Endothelial cell of umbilical vein (primary cell): ENCODE measurements around the gene ITPRIPL2.

ENCODE experiments used
- CTCF ChIP-seq, 2 donors: IDR thresholded peaks; 1 replicate in 1 of 2; 2 replicates in 1 of 2; pipeline ENCODE4 v1.5.1; 2011; ENCODE audit warnings: low read length in 2 of 2, mild to moderate bottlenecking in 2 of 2, moderate library complexity in 2 of 2, control low read depth in 1 of 2, inconsistent platforms in 1 of 2, low read depth in 1 of 2; ENCODE audit not compliant: insufficient read depth in 1 of 2; ENCODE audit errors: extremely low read depth in 1 of 2
- EZH2 ChIP-seq: IDR thresholded peaks from 2 replicates; pipeline ENCODE4 v1.6.1; 2012; ENCODE audit warnings: borderline replicate concordance, low read depth, mild to moderate bottlenecking, moderate library complexity, low read length, inconsistent platforms; ENCODE audit not compliant: severe bottlenecking
- FOS ChIP-seq: IDR thresholded peaks from 2 replicates; pipeline ENCODE4 v1.6.1; 2011; ENCODE audit warnings: mild to moderate bottlenecking, low read length, moderate library complexity, borderline replicate concordance; ENCODE audit not compliant: insufficient read depth
- GATA2 ChIP-seq: IDR thresholded peaks from 2 replicates; pipeline ENCODE4 v1.7.0; 2011; ENCODE audit warnings: low read depth, mild to moderate bottlenecking, moderate library complexity, mixed read lengths, low read length; ENCODE audit not compliant: insufficient read length, insufficient read depth
- JUN ChIP-seq: IDR thresholded peaks from 2 replicates; pipeline ENCODE4 v1.6.1; 2011; ENCODE audit warnings: borderline replicate concordance, low read depth; ENCODE audit not compliant: insufficient read length, insufficient read depth
- MAX ChIP-seq: IDR thresholded peaks from 2 replicates; pipeline ENCODE4 v1.6.1; 2011; ENCODE audit not compliant: insufficient read depth, insufficient read length
- MYC ChIP-seq: IDR thresholded peaks from one replicate; pipeline ENCODE4 v1.6.1; 2011; ENCODE audit warnings: mild to moderate bottlenecking, low read depth, low read length
- POLR2A ChIP-seq: IDR thresholded peaks from 2 replicates; pipeline ENCODE4 v1.6.1; 2012; ENCODE audit warnings: low read depth, mild to moderate bottlenecking, control low read depth, low read length
- POLR2AphosphoS5 ChIP-seq: IDR thresholded peaks from 2 replicates; pipeline ENCODE4 v1.6.1; 2012; ENCODE audit warnings: low read depth, mild to moderate bottlenecking, control low read depth, low read length, moderate library complexity; ENCODE audit not compliant: insufficient read depth

GRCh38 chr16:19127205-19127604 is 13.4 kb downstream of the ITPRIPL2 start:
- TF ChIP-seq CTCF (IDR thresholded peaks at IDR 0.05; ENCODE audit: extremely low read depth in 1 of 2, insufficient read depth in 1 of 2, low read depth in 1 of 2, low read length in 2 of 2), result no peak
- TF ChIP-seq POLR2A, result no peak
- TF ChIP-seq POLR2AphosphoS5, result no peak
- TF ChIP-seq EZH2, result no peak
- no peak for TF ChIP-seq MYC
- no peak for TF ChIP-seq MAX
- no peak for TF ChIP-seq JUN
- TF ChIP-seq GATA2, result no peak
- no peak for TF ChIP-seq FOS
